Keratinocyte (primary cell): ENCODE results near the gene PEX5L.

ENCODE experiments used
- CTCF ChIP-seq, 3 experiments: IDR thresholded peaks in 1 of 3; conservative IDR thresholded peaks in 1 of 3; optimal IDR thresholded peaks in 1 of 3; 2 replicates in 2 of 3; 3 replicates in 1 of 3; pipeline versions ENCODE3 to v1.5.1; 2011; ENCODE audit warnings: low read length in 3 of 3, mild to moderate bottlenecking in 3 of 3, moderate library complexity in 2 of 3, control low read depth in 1 of 3, inconsistent platforms in 1 of 3; ENCODE audit not compliant: insufficient read depth in 2 of 3; ENCODE audit errors: extremely low read depth in 1 of 3
- EZH2 ChIP-seq: IDR thresholded peaks from one replicate; pipeline ENCODE4 v1.6.1; 2012; ENCODE audit warnings: inconsistent platforms, mild to moderate bottlenecking, low read length, moderate library complexity

GRCh38 chr3:180036092-180036670 lies 556 bp downstream of the PEX5L start:
- TF ChIP-seq CTCF (optimal IDR thresholded peaks at IDR 0.05 in 1 of 3, IDR thresholded peaks at IDR 0.05 in 1 of 3, conservative IDR thresholded peaks at IDR 0.05 in 1 of 3; ENCODE audit: extremely low read depth in 1 of 3, insufficient read depth in 2 of 3, low read length in 3 of 3), result no peak
- TF ChIP-seq EZH2, result peak; percentile 51
